Measurements from ENCODE around the gene TMEM47.

TMEM47 gene

GRCh38 chrX:34656842-34657725 is at the start of gene TMEM47:
Gene TMEM47, minus strand, starts transcription at chrX:34657285. Its CDS starts 256 bp downstream, at chrX:34657029.
- DNase-seq (no peak), ATAC-seq (no peak)
- Mint-ChIP-seq H3K4me3 (peak within 1 kb of the TSS; percentile 25 to 44), H3K27ac (no peak within 1 kb of the TSS), H3K9me3 (no peaks in the 10 kb centered on the region), H3K27me3 (peaks cover 31% of the 10 kb centered on the region), H3K4me1 (peaks cover 9% of the 10 kb centered on the region)

DNA sequence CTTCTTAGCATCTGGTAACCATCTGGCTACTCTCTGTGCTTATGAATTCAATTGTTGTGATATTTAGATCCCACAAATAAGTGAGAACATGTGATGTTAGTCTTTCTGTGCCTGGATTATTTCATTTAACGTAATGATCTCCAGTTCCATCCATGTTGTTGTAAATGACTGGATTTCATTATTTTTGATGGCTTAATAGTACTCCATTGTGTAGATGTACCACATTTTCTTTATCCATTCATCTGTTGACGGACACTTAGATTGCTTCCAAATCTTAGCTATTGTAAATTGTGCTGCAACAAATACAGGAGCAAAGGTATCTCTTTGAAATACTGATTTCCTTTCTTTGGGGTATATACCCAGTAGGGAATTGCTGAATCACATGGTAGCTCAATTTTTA is 30.0 kb upstream of the TMEM47 start:
- Mint-ChIP-seq H3K9me3 (peaks cover 0 to 4% of the 10 kb centered on the region in 2 donors), H3K4me1 (no peaks in the 10 kb centered on the region), H3K4me3 (no peak overlapping the region), H3K27me3 (no peaks in the 10 kb centered on the region), H3K27ac (no peak overlapping the region)
- DNase-seq (no peak), ATAC-seq (no peak)

DNA sequence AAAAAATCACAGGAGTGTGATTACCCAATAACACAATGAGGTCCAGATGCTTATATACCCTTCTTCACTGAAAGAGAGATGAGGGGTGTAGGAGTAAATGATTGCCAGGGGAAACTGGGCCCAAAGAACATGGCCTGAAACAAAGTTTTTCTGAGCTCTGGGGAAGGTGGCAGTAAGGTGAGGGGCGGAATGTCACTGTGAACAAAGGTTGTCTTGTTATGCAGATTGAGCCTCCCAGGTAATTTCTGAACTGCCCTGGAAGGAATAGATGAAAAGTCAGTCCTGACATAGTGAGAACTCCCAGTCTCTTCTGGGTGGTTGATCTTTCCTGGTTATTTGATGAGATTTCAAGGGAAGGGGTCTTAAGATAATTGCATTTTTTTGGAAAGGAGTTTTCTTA is 2.5 kb upstream of the TMEM47 start:
- Mint-ChIP-seq H3K9me3 (no peaks in the 10 kb centered on the region), H3K4me3 (no peak overlapping the region), H3K27ac (no peak overlapping the region), H3K27me3 (peaks cover 26% of the 10 kb centered on the region), H3K4me1 (peaks cover 9% of the 10 kb centered on the region)
- DNase-seq, result no peak
- ATAC-seq, result no peak

GRCh38 chrX:34658326-34658725 is 1.2 kb upstream of the TMEM47 start:
- H3K27me3 Mint-ChIP-seq, result peaks cover 31% of the 10 kb centered on the region
- no peaks in the 10 kb centered on the region for H3K9me3 Mint-ChIP-seq
- no peak overlapping the region for H3K27ac Mint-ChIP-seq
- no peak overlapping the region for H3K4me3 Mint-ChIP-seq
- H3K4me1 Mint-ChIP-seq, result peaks cover 9% of the 10 kb centered on the region
- DNase-seq, result no peak
- no peak for ATAC-seq

- Mint-ChIP-seq H3K27me3 (peaks cover 31% of the 10 kb centered on the region), H3K4me3 (peak overlapping the region in 1 of 2 donors; percentile 41), H3K27ac (no peak overlapping the region), H3K9me3 (no peaks in the 10 kb centered on the region), H3K4me1 (peaks cover 9% of the 10 kb centered on the region)
- DNase-seq (no peak), ATAC-seq (no peak)
These were observed 613 bp upstream of the TMEM47 start for GRCh38 chrX:34657726-34658070.

- Mint-ChIP-seq H3K4me1 (peaks cover 9% of the 10 kb centered on the region), H3K9me3 (no peaks in the 10 kb centered on the region), H3K4me3 (peak overlapping the region; percentile 25 to 44), H3K27ac (no peak overlapping the region), H3K27me3 (peaks cover 31% of the 10 kb centered on the region)
- ATAC-seq (no peak), DNase-seq (no peak)
These were observed 631 bp downstream of the TMEM47 start for GRCh38 chrX:34656467-34656841.

GRCh38 chrX:34655501-34656455 is 1.3 kb downstream of the TMEM47 start:
- Mint-ChIP-seq H3K27me3 (peaks cover 31% of the 10 kb centered on the region), H3K4me3 (peak overlapping the region; percentile 25 to 44), H3K9me3 (no peaks in the 10 kb centered on the region), H3K4me1 (peaks cover 9% of the 10 kb centered on the region), H3K27ac (no peak overlapping the region)
- DNase-seq (no peak), ATAC-seq (no peak)

DNA sequence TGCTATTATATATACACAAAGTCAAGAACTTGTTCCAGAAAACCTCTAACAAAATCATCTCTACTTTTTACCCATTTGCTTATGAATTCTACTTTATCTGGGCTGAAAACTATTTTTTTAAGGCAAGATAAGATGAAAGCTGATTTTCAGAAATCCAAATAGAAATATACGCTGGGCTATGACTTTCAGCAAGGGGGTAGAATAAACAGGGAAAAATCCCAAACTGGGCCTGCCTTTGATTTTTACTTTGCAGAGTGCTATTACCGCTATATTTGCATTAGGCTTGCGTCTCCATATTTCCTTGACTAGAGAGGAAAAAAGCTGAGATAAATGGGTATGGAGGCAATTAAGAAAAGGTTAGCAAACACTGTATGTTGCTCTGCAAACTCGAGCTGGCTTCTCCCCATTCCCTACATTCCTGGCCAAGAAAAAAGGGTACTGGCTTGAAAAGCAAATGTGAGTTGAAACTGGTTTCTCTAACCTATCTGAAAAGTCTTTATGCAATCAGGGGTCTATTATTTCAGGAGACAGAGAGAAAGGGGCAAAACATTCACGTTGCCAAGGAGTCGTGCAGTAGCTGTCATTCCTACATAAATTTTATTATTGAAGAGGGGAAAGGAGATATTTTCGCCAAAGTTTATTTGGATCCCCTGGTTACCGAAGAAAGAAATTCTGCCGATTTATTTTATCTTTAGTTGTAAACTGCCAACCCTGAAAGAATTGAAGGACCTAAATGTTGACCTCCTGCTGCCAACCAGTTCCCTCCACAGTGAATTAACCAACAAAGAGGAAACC is 2.2 kb downstream of the TMEM47 start:
- no peak overlapping the region for H3K27ac Mint-ChIP-seq
- H3K4me1 Mint-ChIP-seq, result peaks cover 9% of the 10 kb centered on the region
- DNase-seq (no peak), ATAC-seq (no peak)
- no peak overlapping the region for H3K4me3 Mint-ChIP-seq
- peaks cover 31% of the 10 kb centered on the region for H3K27me3 Mint-ChIP-seq
- H3K9me3 Mint-ChIP-seq, result no peaks in the 10 kb centered on the region

DNA sequence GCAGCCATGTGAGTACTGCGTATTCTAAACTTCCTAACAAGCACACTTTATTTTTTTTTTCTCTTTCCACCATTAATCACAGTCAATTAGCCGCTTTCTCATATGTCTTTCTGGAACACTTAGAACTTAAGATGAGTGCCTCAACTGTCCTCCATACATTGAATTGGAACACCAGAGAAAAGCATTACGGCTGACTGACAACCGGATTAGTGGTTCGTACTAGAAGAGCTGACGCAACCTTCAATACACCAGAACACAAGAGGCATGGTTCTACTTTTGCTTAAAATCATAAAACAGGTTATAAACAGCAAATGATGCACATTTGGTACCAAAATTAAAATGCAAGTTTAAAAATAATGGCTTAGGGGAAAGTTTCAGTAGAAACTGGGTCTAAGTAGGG is 3.3 kb downstream of the TMEM47 start:
- DNase-seq (no peak), ATAC-seq (no peak)
- H3K27ac Mint-ChIP-seq, result no peak overlapping the region
- peaks cover 9% of the 10 kb centered on the region for H3K4me1 Mint-ChIP-seq
- no peaks in the 10 kb centered on the region for H3K9me3 Mint-ChIP-seq
- peaks cover 31% of the 10 kb centered on the region for H3K27me3 Mint-ChIP-seq
- H3K4me3 Mint-ChIP-seq, result no peak overlapping the region

- H3K27me3 Mint-ChIP-seq, result no peaks in the 10 kb centered on the region
- H3K9me3 Mint-ChIP-seq, result no peaks in the 10 kb centered on the region
- no peak overlapping the region for H3K4me3 Mint-ChIP-seq
- H3K27ac Mint-ChIP-seq, result peak overlapping the region in 1 of 2 donors; percentile 48
- DNase-seq, result no peak
- no peak for ATAC-seq
- no peaks in the 10 kb centered on the region for H3K4me1 Mint-ChIP-seq
These were observed 14.2 kb downstream of the TMEM47 start for GRCh38 chrX:34642849-34643248.

GRCh38 chrX:34638116-34638515 is 19.0 kb downstream of the TMEM47 start:
- Mint-ChIP-seq H3K27ac (no peak overlapping the region), H3K4me3 (no peak overlapping the region), H3K9me3 (peaks cover 0 to 7% of the 10 kb centered on the region in 2 donors), H3K4me1 (no peaks in the 10 kb centered on the region), H3K27me3 (no peaks in the 10 kb centered on the region)
- DNase-seq, result no peak
- ATAC-seq, result no peak

- Mint-ChIP-seq H3K4me1 (no peaks in the 10 kb centered on the region), H3K27ac (no peak overlapping the region), H3K9me3 (peaks cover 0 to 7% of the 10 kb centered on the region in 2 donors), H3K4me3 (no peak overlapping the region), H3K27me3 (no peaks in the 10 kb centered on the region)
- DNase-seq (no peak), ATAC-seq (no peak)
These were observed 22.7 kb downstream of the TMEM47 start for GRCh38 chrX:34634349-34634748.

GRCh38 chrX:34632384-34632783 is 24.7 kb downstream of the TMEM47 start:
- peaks cover 0 to 7% of the 10 kb centered on the region in 2 donors for H3K9me3 Mint-ChIP-seq
- ATAC-seq, result no peak

GRCh38 chrX:34631479-34632220 is 25.4 kb downstream of the TMEM47 start:
- no peak for ATAC-seq
- Mint-ChIP-seq H3K4me1 (no peaks in the 10 kb centered on the region), H3K27ac (no peak overlapping the region), H3K27me3 (no peaks in the 10 kb centered on the region), H3K9me3 (peaks cover 0 to 7% of the 10 kb centered on the region in 2 donors), H3K4me3 (no peak overlapping the region)
- no peak for DNase-seq

More at GRCh38 chrX:34632384-34632783, 24.7 kb downstream of the TMEM47 start:
- no peak for DNase-seq
- no peaks in the 10 kb centered on the region for H3K27me3 Mint-ChIP-seq
- no peaks in the 10 kb centered on the region for H3K4me1 Mint-ChIP-seq
- no peak overlapping the region for H3K4me3 Mint-ChIP-seq
- no peak overlapping the region for H3K27ac Mint-ChIP-seq

DNA sequence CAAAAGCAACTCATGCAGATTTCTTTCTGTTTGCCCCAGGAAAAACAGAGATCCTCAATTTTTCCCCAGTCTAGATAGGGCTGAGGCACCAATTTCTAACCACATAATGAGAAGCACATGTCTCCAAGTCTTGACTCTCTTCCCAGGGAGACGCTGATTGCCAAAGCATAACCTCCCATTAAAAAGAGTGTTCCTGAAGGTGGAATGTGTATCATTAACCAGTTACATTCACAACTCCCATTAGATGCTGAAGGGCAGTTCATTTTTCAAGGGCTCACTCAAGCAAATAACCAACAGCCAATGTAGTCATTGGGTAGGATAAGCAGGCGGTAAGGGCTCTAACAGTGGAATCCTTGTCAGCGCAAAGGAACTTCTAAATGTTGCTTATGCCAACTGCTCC is 27.5 kb downstream of the TMEM47 start:
- Mint-ChIP-seq H3K27ac (no peak overlapping the region), H3K4me1 (no peaks in the 10 kb centered on the region), H3K9me3 (no peaks in the 10 kb centered on the region), H3K4me3 (no peak overlapping the region), H3K27me3 (no peaks in the 10 kb centered on the region)
- DNase-seq, result no peak
- ATAC-seq, result no peak

Measured in stimulated activated naive CD8-positive, alpha-beta T cell treated with anti-CD3 and anti-CD28 coated beads, Interleukin-15, amount 100 ng/mL, for 72 hours (primary cell).